Measurements from ENCODE around the gene TWIST2. TPM values are rescaled to one million over a fixed set of nuclear protein-coding genes. Genes with fewer than 3 reads are reported as not detected.

Gene TWIST2
- total RNA-seq, 3 donors from 2014 or later: 1.1 to 13.4 (median 3.1) TPM

DNA sequence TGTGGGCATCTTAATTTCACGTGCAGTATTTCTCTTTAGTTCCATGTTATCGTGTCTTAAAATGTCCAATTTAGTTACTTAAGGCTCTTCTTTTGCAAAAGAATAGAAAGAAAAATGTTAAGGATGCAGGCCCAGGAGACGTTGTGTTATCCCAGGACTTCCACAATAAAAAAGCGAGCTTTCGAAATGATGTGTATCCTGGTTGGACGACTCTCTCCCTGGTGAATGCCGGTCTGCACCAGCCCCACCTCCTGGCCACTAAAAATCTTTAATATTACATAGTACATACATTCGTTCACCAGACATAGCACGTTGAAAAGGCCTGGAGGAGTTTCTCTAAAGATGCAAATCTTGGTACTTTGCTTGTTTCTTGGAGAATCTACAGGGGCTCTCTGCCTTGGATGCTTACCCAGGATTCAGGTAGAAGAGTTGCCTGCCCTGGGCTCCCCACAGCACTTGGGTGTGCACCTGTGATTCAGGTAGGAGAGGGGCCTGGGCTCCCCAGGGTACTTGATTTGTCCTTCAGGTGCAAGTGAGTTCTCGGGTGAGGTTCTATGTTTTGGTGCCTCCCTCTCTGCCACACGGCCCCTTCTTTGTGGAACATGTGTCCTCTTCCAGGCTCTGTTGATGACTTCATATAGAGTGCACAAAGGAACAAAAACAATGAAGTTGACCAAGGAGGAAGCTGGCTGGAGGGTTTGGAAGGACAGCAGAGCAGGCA lies 26.6 kb downstream of the TWIST2 start:
- TF ChIP-seq CTCF (IDR thresholded peaks at IDR 0.05): no peak
- Histone ChIP-seq H3K4me3 (no peak overlapping the region), H3K4me1 (ENCODE audit: low read depth) (no peaks in the 10 kb centered on the region), H3K9me3 (no peaks in the 10 kb centered on the region), H3K36me3 (ENCODE audit: low read depth) (no peaks in the 10 kb centered on the region)
- intact Hi-C loops (cut with DNase I, micrococcal nuclease): no loop called here
- DNase-seq (no peak), ATAC-seq (no peak)

- peak; percentile 26 for ATAC-seq
- no peak for DNase-seq
- Histone ChIP-seq H3K9me3 (no peaks in the 10 kb centered on the region), H3K36me3 (ENCODE audit: low read depth) (no peaks in the 10 kb centered on the region), H3K4me3 (no peak overlapping the region), H3K4me1 (ENCODE audit: low read depth) (no peaks in the 10 kb centered on the region)
- intact Hi-C loops (cut with DNase I, micrococcal nuclease): no loop called here
- TF ChIP-seq CTCF (IDR thresholded peaks at IDR 0.05): no peak
Observed at GRCh38 chr2:238875101-238875470, 27.2 kb downstream of the TWIST2 start.

DNA sequence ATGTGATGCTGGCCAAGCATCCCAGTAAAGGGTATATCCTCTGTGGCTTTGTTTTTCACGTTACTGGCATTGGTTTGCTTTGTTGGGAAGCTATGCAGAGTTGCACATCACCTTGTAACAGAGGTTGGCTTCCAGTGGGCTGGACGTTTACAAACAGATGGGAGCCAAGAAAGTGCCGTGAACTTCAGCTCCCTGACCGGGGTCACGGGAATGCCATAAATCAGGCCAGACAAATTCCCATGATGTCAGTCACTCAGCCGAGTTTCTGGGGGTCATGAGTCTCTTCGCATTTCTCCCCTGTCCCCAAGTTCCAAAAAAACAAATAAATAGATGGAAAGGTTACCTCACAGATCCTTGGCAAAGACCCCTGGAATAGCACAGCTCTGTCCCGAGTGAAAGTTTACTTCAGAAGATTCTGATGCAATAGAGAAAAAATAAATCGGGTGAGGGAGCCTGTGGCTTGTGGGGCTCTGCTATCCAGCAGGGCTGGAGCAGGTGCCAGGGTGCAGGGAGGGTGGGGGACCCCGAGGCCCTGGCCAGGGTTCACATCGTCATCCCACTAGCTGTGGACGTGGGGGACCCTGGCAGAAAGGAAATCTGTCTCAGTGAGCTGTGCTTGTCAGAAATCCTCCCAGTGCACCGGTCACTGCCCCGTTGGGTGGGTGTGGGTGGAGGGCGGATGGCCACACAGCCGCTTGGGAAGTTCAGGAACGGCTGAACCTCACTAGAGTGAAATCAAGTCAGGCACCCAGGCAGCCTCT lies 27.8 kb downstream of the TWIST2 start:
- no peak for TF ChIP-seq CTCF (IDR thresholded peaks at IDR 0.05)
- intact Hi-C loops (cut with DNase I, micrococcal nuclease): no loop called here
- Histone ChIP-seq H3K4me1 (ENCODE audit: low read depth) (no peaks in the 10 kb centered on the region), H3K4me3 (no peak overlapping the region), H3K9me3 (no peaks in the 10 kb centered on the region), H3K36me3 (ENCODE audit: low read depth) (no peaks in the 10 kb centered on the region)
- no peak for ATAC-seq
- no peak for DNase-seq

GRCh38 chr2:238876232-238876630 lies 28.3 kb downstream of the TWIST2 start:
- DNase-seq: no peak
- intact Hi-C loops (cut with DNase I, micrococcal nuclease): no loop called here
- no peak for ATAC-seq
- Histone ChIP-seq H3K4me1 (ENCODE audit: low read depth) (no peaks in the 10 kb centered on the region), H3K4me3 (no peak overlapping the region), H3K36me3 (ENCODE audit: low read depth) (no peaks in the 10 kb centered on the region), H3K9me3 (no peaks in the 10 kb centered on the region)
- TF ChIP-seq CTCF (IDR thresholded peaks at IDR 0.05): no peak

GRCh38 chr2:238878051-238878735 lies 30.3 kb downstream of the TWIST2 start:
- DNase-seq: no peak
- no peaks in the 10 kb centered on the region for H3K9me3 ChIP-seq
- H3K4me3 ChIP-seq: no peak overlapping the region
- intact Hi-C loops (cut with DNase I, micrococcal nuclease): no loop called here
- ATAC-seq: no peak
- no peaks in the 10 kb centered on the region for H3K4me1 ChIP-seq (ENCODE audit: low read depth)
- no peaks in the 10 kb centered on the region for H3K36me3 ChIP-seq (ENCODE audit: low read depth)
- no peak for TF ChIP-seq CTCF (IDR thresholded peaks at IDR 0.05)

All from mucosa of descending colon (tissue), 3 donors.